ENCODE data around the gene TPRN.

GRCh38 chr9:137224830-137225694 lies 24.5 kb upstream of the TPRN start, which contains the start of gene CYSRT1:
- TF ChIP-seq, protein P1, sequence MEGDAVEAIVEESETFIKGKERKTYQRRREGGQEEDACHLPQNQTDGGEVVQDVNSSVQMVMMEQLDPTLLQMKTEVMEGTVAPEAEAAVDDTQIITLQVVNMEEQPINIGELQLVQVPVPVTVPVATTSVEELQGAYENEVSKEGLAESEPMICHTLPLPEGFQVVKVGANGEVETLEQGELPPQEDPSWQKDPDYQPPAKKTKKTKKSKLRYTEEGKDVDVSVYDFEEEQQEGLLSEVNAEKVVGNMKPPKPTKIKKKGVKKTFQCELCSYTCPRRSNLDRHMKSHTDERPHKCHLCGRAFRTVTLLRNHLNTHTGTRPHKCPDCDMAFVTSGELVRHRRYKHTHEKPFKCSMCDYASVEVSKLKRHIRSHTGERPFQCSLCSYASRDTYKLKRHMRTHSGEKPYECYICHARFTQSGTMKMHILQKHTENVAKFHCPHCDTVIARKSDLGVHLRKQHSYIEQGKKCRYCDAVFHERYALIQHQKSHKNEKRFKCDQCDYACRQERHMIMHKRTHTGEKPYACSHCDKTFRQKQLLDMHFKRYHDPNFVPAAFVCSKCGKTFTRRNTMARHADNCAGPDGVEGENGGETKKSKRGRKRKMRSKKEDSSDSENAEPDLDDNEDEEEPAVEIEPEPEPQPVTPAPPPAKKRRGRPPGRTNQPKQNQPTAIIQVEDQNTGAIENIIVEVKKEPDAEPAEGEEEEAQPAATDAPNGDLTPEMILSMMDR (IDR thresholded peaks at IDR 0.05): no peak
- TF ChIP-seq ZFX (IDR thresholded peaks at IDR 0.05; ENCODE audit: borderline replicate concordance): no peak

All from 22Rv1 (cell line).